GM23248 (cell line): ENCODE data around the gene KCND3.

Experiments
- EZH2 ChIP-seq: fragments of 200-600 bp; sonication (generic); IDR thresholded peaks from 2 replicates; pipeline ENCODE4 v1.6.1; 2018; ENCODE audit warnings: antibody characterized with exemption, mild to moderate bottlenecking; ENCODE audit not compliant: insufficient read depth, poor library complexity, severe bottlenecking
- EZH2phosphoT487 ChIP-seq: fragments of 200-600 bp; sonication (generic); IDR thresholded peaks from 2 replicates; pipeline ENCODE4 v1.6.1; 2018; ENCODE audit warnings: antibody characterized with exemption, moderate library complexity, mild to moderate bottlenecking, low read depth; ENCODE audit not compliant: insufficient read depth

DNA sequence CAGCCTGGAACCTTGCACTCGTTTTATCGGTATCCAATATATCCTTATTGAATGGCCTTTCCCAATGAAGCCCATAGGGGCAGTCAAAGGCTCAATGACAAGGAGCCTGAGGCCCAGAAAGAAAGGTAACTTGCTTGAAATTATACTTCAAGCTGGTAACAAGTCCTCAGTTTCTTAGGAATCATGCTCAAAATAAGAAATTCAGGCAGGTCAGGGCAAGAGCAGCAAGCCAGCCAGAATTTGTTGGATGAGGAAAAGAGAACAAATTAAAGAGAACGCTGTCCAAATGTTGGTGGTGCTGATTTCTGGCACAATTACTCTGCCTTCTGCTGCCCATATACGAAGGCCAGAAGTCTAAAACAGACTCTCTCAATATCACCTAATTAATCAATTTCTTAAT lies 156.1 kb downstream of the KCND3 start:
- TF ChIP-seq EZH2 (no peak), EZH2phosphoT487 (no peak)
